GM12878 (cell line): Measurements from ENCODE around the gene SMARCD1. TPM values are rescaled to one million over a fixed set of nuclear protein-coding genes. Genes with fewer than 3 reads are reported as not detected.

Experiments
- ATAC-seq: fragments of 200-7000 bp; cut with Tn5 transposase; 3 replicates; pipeline ENCODE4 v1.9.1; 2020; ENCODE audit warnings: mild to moderate bottlenecking, moderate library complexity
- BruUV-seq: library from RNA; stranded (reverse); fragments of 400-500 nt; replicated peaks from 2 replicates; lab custom pipeline; 2021; lab: Mats Ljungman, UMichigan
- CTCF ChIA-PET: fragments of 300-600 bp; sonication (Branson Sonifier 250); formaldehyde crosslinking; extraction: SDS; loops from one replicate; lab custom pipeline; 2021; ENCODE audit warnings: inconsistent platforms; lab: Yijun Ruan, JAX
- POLR2A ChIA-PET: fragments of 350-600 bp; formaldehyde crosslinking; extraction: SDS; loops from one replicate; lab custom pipeline; 2021; ENCODE audit warnings: inconsistent platforms; lab: Charles Lee
- RAD21 ChIA-PET: fragments of 300-600 bp; sonication (Branson Sonifier 250); formaldehyde crosslinking; loops from one replicate; lab custom pipeline; 2023; ENCODE audit warnings: antibody characterized with exemption; ENCODE audit not compliant: unreplicated experiment; lab: Charles Lee
- SMC1A ChIA-PET: fragments of 300-600 bp; sonication (Branson Sonifier 250); formaldehyde crosslinking; loops from one replicate; lab custom pipeline; 2023; ENCODE audit not compliant: unreplicated experiment, uncharacterized antibody; lab: Charles Lee
- DNase-seq: peaks from one replicate; pipeline ENCODE4 v3.0.0-alpha.2; 2011; ENCODE audit warnings: low read depth, low spot score
- FAIRE-seq: peaks from 3 replicates; lab custom pipeline; 2011; peaks lifted over from hg19 to GRCh38; lab: Jason Lieb, UNC
- H2AFZ ChIP-seq: 2 replicates; pipeline ENCODE4 v1.6.0; 2011; ENCODE audit warnings: low read depth, low read length, control low read depth; ENCODE audit not compliant: control insufficient read depth
- H3K27ac ChIP-seq: 2 replicates; pipeline ENCODE4 v1.5.1; 2011; ENCODE audit warnings: control low read depth; ENCODE audit not compliant: control insufficient read depth, insufficient read depth
- H3K27me3 ChIP-seq, 2 experiments: replicated peaks in 1 of 2; 2 replicates each; pipeline versions ENCODE4 v1.6.0 to v1.6.1; 2011; ENCODE audit warnings: low read length in 1 of 2; ENCODE audit not compliant: control insufficient read depth in 2 of 2, insufficient read depth in 2 of 2
- H3K36me3 ChIP-seq, 2 experiments: 2 replicates each; pipeline ENCODE4 v1.5.1; 2011; ENCODE audit warnings: low read length in 1 of 2; ENCODE audit not compliant: control insufficient read depth in 2 of 2, insufficient read depth in 2 of 2
- H3K4me1 ChIP-seq: 2 replicates; pipeline ENCODE4 v1.6.1; 2011; ENCODE audit warnings: mild to moderate bottlenecking, low read length, moderate library complexity, mixed read lengths; ENCODE audit not compliant: control insufficient read depth, insufficient read depth
- H3K4me2 ChIP-seq: 2 replicates; pipeline ENCODE4 v1.6.0; 2011; ENCODE audit warnings: control low read depth; ENCODE audit not compliant: control insufficient read depth, insufficient read depth
- H3K4me3 ChIP-seq: fragments of 200-600 bp; sonication (generic); 2 replicates; pipeline ENCODE4 v1.5.1; 2016
- H3K79me2 ChIP-seq: 2 replicates; pipeline ENCODE4 v1.6.0; 2011; ENCODE audit warnings: low read length; ENCODE audit not compliant: control insufficient read depth, insufficient read depth
- H3K9ac ChIP-seq: 2 replicates; pipeline ENCODE4 v1.8.0; 2011; ENCODE audit warnings: low read length, control low read depth, mixed read lengths; ENCODE audit not compliant: control insufficient read depth, insufficient read depth
- H3K9me3 ChIP-seq: replicated peaks from 3 replicates; pipeline ENCODE4 v1.5.1; 2011; ENCODE audit warnings: mild to moderate bottlenecking, low read length; ENCODE audit not compliant: control insufficient read depth, insufficient read depth
- H4K20me1 ChIP-seq: 2 replicates; pipeline ENCODE4 v1.6.0; 2011; ENCODE audit not compliant: control insufficient read depth, insufficient read depth
- HDAC6 ChIP-seq: fragments of 200-600 bp; sonication (generic); IDR thresholded peaks from one replicate; pipeline ENCODE4 v1.8.0; 2017; ENCODE audit warnings: antibody characterized with exemption; ENCODE audit not compliant: unreplicated experiment
- IKZF2 ChIP-seq, 2 experiments: fragments of 450-650 bp; IDR thresholded peaks; 2 replicates each; pipeline ENCODE4 v1.6.1; 2017; ENCODE audit warnings: mild to moderate bottlenecking in 2 of 2, moderate library complexity in 2 of 2
- JUND ChIP-seq: IDR thresholded peaks from 2 replicates; pipeline ENCODE4 v1.6.1; 2012; ENCODE audit warnings: low read depth, mild to moderate bottlenecking, low read length, improper control_type of control experiment, moderate library complexity
- KAT2A ChIP-seq: conservative IDR thresholded peaks from 2 replicates; pipeline ENCODE4 v1.6.1; 2011; ENCODE audit warnings: low read depth, low read length; ENCODE audit not compliant: control insufficient read depth
- LARP7 ChIP-seq: fragments of 450-650 bp; IDR thresholded peaks from 2 replicates; pipeline ENCODE4 v1.6.1; 2017; ENCODE audit warnings: mild to moderate bottlenecking
- MTA2 ChIP-seq: fragments of 450-650 bp; IDR thresholded peaks from 2 replicates; pipeline ENCODE4 v1.6.1; 2016; ENCODE audit warnings: low read depth, mild to moderate bottlenecking, moderate library complexity
- NR2F1 ChIP-seq: fragments of 450-650 bp; conservative IDR thresholded peaks from 2 replicates; pipeline ENCODE4 v1.6.1; 2017; ENCODE audit warnings: mild to moderate bottlenecking
- PAX5 ChIP-seq: IDR thresholded peaks from 2 replicates; pipeline ENCODE4 v1.6.1; 2011; ENCODE audit warnings: low read depth, low read length, borderline replicate concordance
- POLR2A ChIP-seq: IDR thresholded peaks from 2 replicates; pipeline ENCODE4 v1.6.1; 2011; ENCODE audit warnings: low read depth, mild to moderate bottlenecking, low read length
- RELA ChIP-seq: fragments of 450-650 bp; IDR thresholded peaks from 2 replicates; pipeline ENCODE4 v1.8.0; 2014; ENCODE audit warnings: borderline replicate concordance; ENCODE audit not compliant: partially characterized antibody
- SMAD1 ChIP-seq: fragments of 450-650 bp; IDR thresholded peaks from 2 replicates; pipeline ENCODE4 v1.6.1; 2018; ENCODE audit warnings: mild to moderate bottlenecking, low read depth; ENCODE audit not compliant: partially characterized antibody
- TARDBP ChIP-seq: IDR thresholded peaks from 2 replicates; pipeline ENCODE4 v1.6.1; 2016; ENCODE audit warnings: borderline replicate concordance
- TBL1XR1 ChIP-seq: IDR thresholded peaks from 2 replicates; pipeline ENCODE4 v1.6.1; 2012; ENCODE audit warnings: low read depth, low read length, improper control_type of control experiment
- WRNIP1 ChIP-seq: IDR thresholded peaks from 2 replicates; pipeline ENCODE4 v1.6.1; 2011; ENCODE audit warnings: low read depth, low read length, improper control_type of control experiment, borderline replicate concordance
- WGBS: methylation state at CpG from one replicate; pipeline ENCODE4 v1.1.6; 2016; ENCODE audit warnings: low lambda C conversion rate; ENCODE audit not compliant: insufficient replicate concordance, insufficient coverage; ENCODE audit errors: missing lambda C conversion rate; 5-methylcytosine and 5-hydroxymethylcytosine counted together
- in situ Hi-C: fragments of 300-500 bp; cut with MboI; formaldehyde crosslinking; loops from 9 replicates; pipeline ENCODE4 v1.14.3; 2018; ENCODE audit warnings: mixed read lengths
- intact Hi-C: fragments of 100-400 bp; cut with micrococcal nuclease; formaldehyde crosslinking; loops from one replicate; pipeline ENCODE4 v1.14.2; 2022; ENCODE audit not compliant: unreplicated experiment
- polyA plus RNA-seq, 11 experiments: library from polyadenylated mRNA; depleted of rRNA in 4 of 11; unstranded in 6 of 11; stranded (reverse) in 5 of 11; fragments of >200 nt; fragmentation: Nextera tagmentation in 4 of 11; fragmentation: Illumina TruSeq in 1 of 11; extraction: Ambion mirVana in 4 of 11; extraction: Trizol in 1 of 11; gene quantifications; 1 replicate in 1 of 11; 2 replicates in 10 of 11; pipeline versions ENCODE4 v1.2.1 to v1.2.3, GENCODE V29; 2011 to 2016; ENCODE audit warnings: inconsistent platforms in 2 of 11, missing spikeins in 2 of 11, low read depth in 1 of 11
- total RNA-seq, 4 experiments: library from RNA; depleted of rRNA in 3 of 4; stranded (reverse); fragments of >200 nt in 3 of 4; fragmentation: Illumina TruSeq in 1 of 4; extraction: Trizol in 1 of 4; gene quantifications; 2 replicates each; pipeline versions ENCODE4 v1.2.1 to v1.2.3, GENCODE V29; 2013 to 2021
- TF ChIP-seq, protein P1 (sequence below): IDR thresholded peaks from 2 replicates; pipeline ENCODE4 v1.6.1; 2011; ENCODE audit warnings: borderline replicate concordance, low read depth, mild to moderate bottlenecking, moderate library complexity, low read length; ENCODE audit not compliant: insufficient read depth, poor library complexity, severe bottlenecking
- TF ChIP-seq, protein P2 (sequence below): fragments of 450-650 bp; formaldehyde crosslinking; IDR thresholded peaks from 2 replicates; pipeline ENCODE4 v1.5.0; 2022; ENCODE audit warnings: mild to moderate bottlenecking, missing genetic modification characterization
- TF ChIP-seq, protein P3 (sequence below): fragments of 450-650 bp; IDR thresholded peaks from 2 replicates; pipeline ENCODE4 v1.6.1; 2017; ENCODE audit warnings: mild to moderate bottlenecking

Gene SMARCD1
- total and polyA plus RNA-seq, 10 of the 15 experiments (the other 5 are each of a cell fraction or from before 2014, with no cell fraction given): 1.4 to 92.4 (median 58.9) TPM

DNA sequence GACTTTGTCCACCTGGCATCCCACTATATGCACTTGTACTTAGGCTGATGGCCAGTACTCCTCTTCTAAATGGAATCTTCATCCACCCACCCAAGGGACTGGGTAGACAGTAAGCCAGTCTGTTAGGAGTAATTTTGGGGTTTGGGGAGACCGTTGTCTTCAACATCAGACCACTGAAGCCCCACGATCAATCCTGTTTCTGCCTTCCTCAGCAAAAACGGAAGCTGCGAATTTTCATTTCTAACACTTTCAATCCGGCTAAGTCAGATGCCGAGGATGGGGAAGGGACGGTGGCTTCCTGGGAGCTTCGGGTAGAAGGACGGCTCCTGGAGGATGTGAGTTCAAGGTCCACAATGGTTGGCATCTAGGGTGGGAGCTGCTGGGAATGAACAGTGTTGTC lies 2.0 kb downstream of the SMARCD1 start:
- Histone ChIP-seq H3K4me3 (no peak overlapping the region), H3K4me2 (no peak overlapping the region), H3K36me3 (peaks cover 0 to 20% of the 10 kb centered on the region in 2 experiments), H4K20me1 (0 out of 2 replicates have a peak, but pooled peaks cover 4% of the 10 kb centered on the region), H3K79me2 (peaks cover 9% of the 10 kb centered on the region), H3K9ac (0 out of 2 replicates have a peak overlapping the region, but pooled peaks have one; percentile 8), H3K27me3 (no peaks in the 10 kb centered on the region), H3K4me1 (no peaks in the 10 kb centered on the region), H3K27ac (no peak overlapping the region), H2AFZ (no peak overlapping the region), H3K9me3 (no peaks in the 10 kb centered on the region)
- DNase-seq: no peak
- 97% methylated on average over 9 of the region's 9 CpGs for WGBS
- FAIRE-seq: no peak
- RAD21 ChIA-PET: interaction anchor here (1.3 to 5.6 kb wide), 8 partner anchors 24 to 227 kb away, joined by 4 to 47 read pairs (median 6); partner anchors contain the start of genes CERS5 and COX14
- POLR2A ChIA-PET: interaction anchor here (0.7 to 1.1 kb wide), 2 partner anchors 9 to 23 kb away, joined by 3 to 8 read pairs; no protein-coding TSS in a partner anchor
- intact Hi-C loops: no loop called here
- in situ Hi-C loops: no loop called here
- TF ChIP-seq, protein P1, sequence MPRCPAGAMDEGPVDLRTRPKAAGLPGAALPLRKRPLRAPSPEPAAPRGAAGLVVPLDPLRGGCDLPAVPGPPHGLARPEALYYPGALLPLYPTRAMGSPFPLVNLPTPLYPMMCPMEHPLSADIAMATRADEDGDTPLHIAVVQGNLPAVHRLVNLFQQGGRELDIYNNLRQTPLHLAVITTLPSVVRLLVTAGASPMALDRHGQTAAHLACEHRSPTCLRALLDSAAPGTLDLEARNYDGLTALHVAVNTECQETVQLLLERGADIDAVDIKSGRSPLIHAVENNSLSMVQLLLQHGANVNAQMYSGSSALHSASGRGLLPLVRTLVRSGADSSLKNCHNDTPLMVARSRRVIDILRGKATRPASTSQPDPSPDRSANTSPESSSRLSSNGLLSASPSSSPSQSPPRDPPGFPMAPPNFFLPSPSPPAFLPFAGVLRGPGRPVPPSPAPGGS: no peak
- TF ChIP-seq POLR2A (no peak), MTA2 (no peak), WRNIP1 (no peak), NR2F1 (no peak), JUND (no peak), PAX5 (no peak), IKZF2 (IDR thresholded peaks at IDR 0.05) (no peak), TARDBP (no peak), SMAD1 (no peak), TBL1XR1 (no peak), KAT2A (no peak), LARP7 (no peak), RELA (no peak), HDAC6 (no peak)
- TF ChIP-seq, protein P2, sequence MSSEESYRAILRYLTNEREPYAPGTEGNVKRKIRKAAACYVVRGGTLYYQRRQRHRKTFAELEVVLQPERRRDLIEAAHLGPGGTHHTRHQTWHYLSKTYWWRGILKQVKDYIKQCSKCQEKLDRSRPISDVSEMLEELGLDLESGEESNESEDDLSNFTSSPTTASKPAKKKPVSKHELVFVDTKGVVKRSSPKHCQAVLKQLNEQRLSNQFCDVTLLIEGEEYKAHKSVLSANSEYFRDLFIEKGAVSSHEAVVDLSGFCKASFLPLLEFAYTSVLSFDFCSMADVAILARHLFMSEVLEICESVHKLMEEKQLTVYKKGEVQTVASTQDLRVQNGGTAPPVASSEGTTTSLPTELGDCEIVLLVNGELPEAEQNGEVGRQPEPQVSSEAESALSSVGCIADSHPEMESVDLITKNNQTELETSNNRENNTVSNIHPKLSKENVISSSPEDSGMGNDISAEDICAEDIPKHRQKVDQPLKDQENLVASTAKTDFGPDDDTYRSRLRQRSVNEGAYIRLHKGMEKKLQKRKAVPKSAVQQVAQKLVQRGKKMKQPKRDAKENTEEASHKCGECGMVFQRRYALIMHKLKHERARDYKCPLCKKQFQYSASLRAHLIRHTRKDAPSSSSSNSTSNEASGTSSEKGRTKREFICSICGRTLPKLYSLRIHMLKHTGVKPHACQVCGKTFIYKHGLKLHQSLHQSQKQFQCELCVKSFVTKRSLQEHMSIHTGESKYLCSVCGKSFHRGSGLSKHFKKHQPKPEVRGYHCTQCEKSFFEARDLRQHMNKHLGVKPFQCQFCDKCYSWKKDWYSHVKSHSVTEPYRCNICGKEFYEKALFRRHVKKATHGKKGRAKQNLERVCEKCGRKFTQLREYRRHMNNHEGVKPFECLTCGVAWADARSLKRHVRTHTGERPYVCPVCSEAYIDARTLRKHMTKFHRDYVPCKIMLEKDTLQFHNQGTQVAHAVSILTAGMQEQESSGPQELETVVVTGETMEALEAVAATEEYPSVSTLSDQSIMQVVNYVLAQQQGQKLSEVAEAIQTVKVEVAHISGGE (CRISPR knock-in tag): no peak
- TF ChIP-seq, protein P3, sequence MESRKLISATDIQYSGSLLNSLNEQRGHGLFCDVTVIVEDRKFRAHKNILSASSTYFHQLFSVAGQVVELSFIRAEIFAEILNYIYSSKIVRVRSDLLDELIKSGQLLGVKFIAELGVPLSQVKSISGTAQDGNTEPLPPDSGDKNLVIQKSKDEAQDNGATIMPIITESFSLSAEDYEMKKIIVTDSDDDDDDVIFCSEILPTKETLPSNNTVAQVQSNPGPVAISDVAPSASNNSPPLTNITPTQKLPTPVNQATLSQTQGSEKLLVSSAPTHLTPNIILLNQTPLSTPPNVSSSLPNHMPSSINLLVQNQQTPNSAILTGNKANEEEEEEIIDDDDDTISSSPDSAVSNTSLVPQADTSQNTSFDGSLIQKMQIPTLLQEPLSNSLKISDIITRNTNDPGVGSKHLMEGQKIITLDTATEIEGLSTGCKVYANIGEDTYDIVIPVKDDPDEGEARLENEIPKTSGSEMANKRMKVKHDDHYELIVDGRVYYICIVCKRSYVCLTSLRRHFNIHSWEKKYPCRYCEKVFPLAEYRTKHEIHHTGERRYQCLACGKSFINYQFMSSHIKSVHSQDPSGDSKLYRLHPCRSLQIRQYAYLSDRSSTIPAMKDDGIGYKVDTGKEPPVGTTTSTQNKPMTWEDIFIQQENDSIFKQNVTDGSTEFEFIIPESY: no peak
- BruUV-seq: no TSS peak
- SMC1A ChIA-PET: interaction anchor here (0.7 to 3.9 kb wide), 13 partner anchors 9 to 345 kb away, joined by 3 to 29 read pairs (median 3); partner anchors contain the start of genes CERS5 and COX14
- ATAC-seq: no peak
- CTCF ChIA-PET: interaction anchor here (0.9 to 9.0 kb wide), 20 partner anchors 9 to 343 kb away, joined by 3 to 250 read pairs (median 5); partner anchors contain the start of genes CERS5, COX14 and LIMA1
